Esophagus muscularis mucosa (tissue), 4 donors: ENCODE measurements around the gene TMEM255B.
"Not testable (repeated sequence)": the region's sequence is repeated elsewhere in the genome, so short reads cannot be mapped to it uniquely, and the experiment has no call there.

Experiments used
- EP300 ChIP-seq: sonication (generic); formaldehyde crosslinking; IDR thresholded peaks from one replicate; pipeline ENCODE4 v1.6.1; 2017; ENCODE audit warnings: antibody characterized with exemption
- POLR2A ChIP-seq: fragments of 450-650 bp; IDR thresholded peaks from one replicate; pipeline ENCODE4 v1.6.1; 2017; ENCODE audit warnings: antibody characterized with exemption, moderate library complexity, mild to moderate bottlenecking, low read depth
- POLR2AphosphoS5 ChIP-seq, 2 donors: sonication (generic); formaldehyde crosslinking; IDR thresholded peaks; one replicate each; pipeline ENCODE4 v1.6.1; 2017; ENCODE audit warnings: antibody characterized with exemption in 2 of 2
- TF ChIP-seq, protein P1 (sequence below), 3 experiments: fragments of 200-600 bp in 2 of 3; fragments of 450-650 bp in 1 of 3; sonication (generic) in 2 of 3; IDR thresholded peaks; one replicate each; pipeline ENCODE4 v1.5.1; 2017 to 2019; ENCODE audit warnings: antibody characterized with exemption in 3 of 3, mild to moderate bottlenecking in 2 of 3, moderate library complexity in 1 of 3

- TF ChIP-seq, protein P1, sequence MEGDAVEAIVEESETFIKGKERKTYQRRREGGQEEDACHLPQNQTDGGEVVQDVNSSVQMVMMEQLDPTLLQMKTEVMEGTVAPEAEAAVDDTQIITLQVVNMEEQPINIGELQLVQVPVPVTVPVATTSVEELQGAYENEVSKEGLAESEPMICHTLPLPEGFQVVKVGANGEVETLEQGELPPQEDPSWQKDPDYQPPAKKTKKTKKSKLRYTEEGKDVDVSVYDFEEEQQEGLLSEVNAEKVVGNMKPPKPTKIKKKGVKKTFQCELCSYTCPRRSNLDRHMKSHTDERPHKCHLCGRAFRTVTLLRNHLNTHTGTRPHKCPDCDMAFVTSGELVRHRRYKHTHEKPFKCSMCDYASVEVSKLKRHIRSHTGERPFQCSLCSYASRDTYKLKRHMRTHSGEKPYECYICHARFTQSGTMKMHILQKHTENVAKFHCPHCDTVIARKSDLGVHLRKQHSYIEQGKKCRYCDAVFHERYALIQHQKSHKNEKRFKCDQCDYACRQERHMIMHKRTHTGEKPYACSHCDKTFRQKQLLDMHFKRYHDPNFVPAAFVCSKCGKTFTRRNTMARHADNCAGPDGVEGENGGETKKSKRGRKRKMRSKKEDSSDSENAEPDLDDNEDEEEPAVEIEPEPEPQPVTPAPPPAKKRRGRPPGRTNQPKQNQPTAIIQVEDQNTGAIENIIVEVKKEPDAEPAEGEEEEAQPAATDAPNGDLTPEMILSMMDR (IDR thresholded peaks at IDR 0.05): not testable (repeated sequence)
- TF ChIP-seq POLR2AphosphoS5 (IDR thresholded peaks at IDR 0.05); POLR2A; EP300: not testable (repeated sequence)
Measured at GRCh38 chr13:113830426-113830950, 71.5 kb downstream of the TMEM255B start.
